K562 (cell line): ENCODE results near the gene COL8A2. TPM values are rescaled to one million over a fixed set of nuclear protein-coding genes. Genes with fewer than 3 reads are reported as not detected.

Experiments used
- CCNT2 ChIP-seq: IDR thresholded peaks from 2 replicates; pipeline ENCODE4 v1.6.1; 2011; ENCODE audit warnings: borderline replicate concordance, low read depth, mild to moderate bottlenecking, moderate library complexity, mixed read lengths, low read length; ENCODE audit not compliant: insufficient read length; ENCODE audit errors: extremely low read depth
- ERF ChIP-seq: fragments of 450-650 bp; formaldehyde crosslinking; IDR thresholded peaks from 2 replicates; pipeline ENCODE4 v1.4.0; 2020; ENCODE audit warnings: mild to moderate bottlenecking, mixed read lengths
- FUS ChIP-seq: fragments of 200-400 bp; formaldehyde crosslinking; optimal IDR thresholded peaks from 2 replicates; pipeline ENCODE3; 2017; ENCODE audit warnings: low read depth, low read length
- GTF2E2 ChIP-seq: fragments of 200-800 bp; sonication (Bioruptor generic); IDR thresholded peaks from 2 replicates; pipeline ENCODE4 v1.6.1; 2016; ENCODE audit warnings: missing genetic modification characterization, missing compliant biosample characterization
- HMG20A ChIP-seq: fragments of 450-650 bp; formaldehyde crosslinking; conservative IDR thresholded peaks from 2 replicates; pipeline ENCODE4 v1.4.0; 2020; ENCODE audit warnings: mild to moderate bottlenecking, mixed read lengths
- MTA3 ChIP-seq: fragments of 450-650 bp; formaldehyde crosslinking; IDR thresholded peaks from 2 replicates; pipeline ENCODE4 v1.6.1; 2017; ENCODE audit warnings: mild to moderate bottlenecking, borderline replicate concordance
- NR2C2 ChIP-seq, 2 experiments: fragments of 200-800 bp in 1 of 2; sonication (Bioruptor generic) in 1 of 2; sonication (generic) in 1 of 2; formaldehyde crosslinking in 1 of 2; IDR thresholded peaks; 2 replicates each; pipeline versions ENCODE4 v1.6.1 to v1.8.0; 2016 to 2022; ENCODE audit warnings: mild to moderate bottlenecking in 1 of 2, missing compliant biosample characterization in 1 of 2, missing genetic modification characterization in 1 of 2, missing genetic modification reagents in 1 of 2
- RBM34 ChIP-seq: fragments of 200-400 bp; formaldehyde crosslinking; IDR thresholded peaks from 2 replicates; pipeline ENCODE4 v1.6.1; 2018; ENCODE audit warnings: low read length, borderline replicate concordance; ENCODE audit not compliant: insufficient read depth
- SMARCA4 ChIP-seq: fragments of 450-650 bp; IDR thresholded peaks from 2 replicates; pipeline ENCODE4 v1.6.1; 2016
- polyA plus RNA-seq, 8 experiments: library from polyadenylated mRNA; depleted of rRNA in 4 of 8; stranded (reverse) in 5 of 8; unstranded in 3 of 8; fragments of >200 nt; fragmentation: Nextera tagmentation in 2 of 8; fragmentation: Illumina TruSeq in 1 of 8; extraction: Ambion mirVana in 2 of 8; extraction: Trizol in 1 of 8; gene quantifications; 2 replicates each; pipeline versions ENCODE4 v1.2.1 to v1.2.3, GENCODE V29; 2011 to 2014; ENCODE audit warnings: inconsistent platforms in 1 of 8, missing spikeins in 1 of 8
- total RNA-seq, 7 experiments: library from RNA; depleted of rRNA in 6 of 7; stranded (reverse); fragments of >200 nt in 6 of 7; fragmentation: Illumina TruSeq in 2 of 7; extraction: Trizol in 2 of 7; gene quantifications; 2 replicates each; pipeline versions ENCODE4 v1.2.1 to v1.2.3, GENCODE V29; 2011 to 2021; ENCODE audit warnings: low replicate concordance in 1 of 7
- TF ChIP-seq, protein P1 (sequence below): fragments of 200-400 bp; formaldehyde crosslinking; IDR thresholded peaks from 2 replicates; pipeline ENCODE4 v1.6.1; 2017; ENCODE audit warnings: mild to moderate bottlenecking, low read depth, low read length, moderate library complexity
- TF ChIP-seq, protein P2 (sequence below): fragments of 200-800 bp; sonication (Bioruptor generic); IDR thresholded peaks from 2 replicates; pipeline ENCODE4 v1.6.1; 2017; ENCODE audit warnings: missing genetic modification characterization, missing compliant biosample characterization
- TF ChIP-seq, protein P3 (sequence below): fragments of 250-450 bp; sonication (Bioruptor Pico); IDR thresholded peaks from 2 replicates; pipeline ENCODE4 v1.9.0; 2021; ENCODE audit warnings: mild to moderate bottlenecking, inconsistent platforms
- TF ChIP-seq, protein P4 (sequence below): fragments of 450-650 bp; IDR thresholded peaks from 2 replicates; pipeline ENCODE4 v1.6.1; 2017; ENCODE audit warnings: mild to moderate bottlenecking, moderate library complexity
- TF ChIP-seq, protein P5 (sequence below): IDR thresholded peaks from 2 replicates; pipeline ENCODE4 v1.6.1; 2011; ENCODE audit not compliant: insufficient read length; ENCODE audit errors: extremely low read depth
- TF ChIP-seq, protein P6 (sequence below): conservative IDR thresholded peaks from 2 replicates; pipeline ENCODE4 v1.6.1; 2011; ENCODE audit warnings: low read depth, mild to moderate bottlenecking, low read length; ENCODE audit not compliant: control insufficient read depth

COL8A2 gene
- total and polyA plus RNA-seq, 9 of the 15 experiments (the other 6 are each of a cell fraction or from before 2014, with no cell fraction given), result 0.03 to 0.14 (median 0.04) TPM; not detected in 5

DNA sequence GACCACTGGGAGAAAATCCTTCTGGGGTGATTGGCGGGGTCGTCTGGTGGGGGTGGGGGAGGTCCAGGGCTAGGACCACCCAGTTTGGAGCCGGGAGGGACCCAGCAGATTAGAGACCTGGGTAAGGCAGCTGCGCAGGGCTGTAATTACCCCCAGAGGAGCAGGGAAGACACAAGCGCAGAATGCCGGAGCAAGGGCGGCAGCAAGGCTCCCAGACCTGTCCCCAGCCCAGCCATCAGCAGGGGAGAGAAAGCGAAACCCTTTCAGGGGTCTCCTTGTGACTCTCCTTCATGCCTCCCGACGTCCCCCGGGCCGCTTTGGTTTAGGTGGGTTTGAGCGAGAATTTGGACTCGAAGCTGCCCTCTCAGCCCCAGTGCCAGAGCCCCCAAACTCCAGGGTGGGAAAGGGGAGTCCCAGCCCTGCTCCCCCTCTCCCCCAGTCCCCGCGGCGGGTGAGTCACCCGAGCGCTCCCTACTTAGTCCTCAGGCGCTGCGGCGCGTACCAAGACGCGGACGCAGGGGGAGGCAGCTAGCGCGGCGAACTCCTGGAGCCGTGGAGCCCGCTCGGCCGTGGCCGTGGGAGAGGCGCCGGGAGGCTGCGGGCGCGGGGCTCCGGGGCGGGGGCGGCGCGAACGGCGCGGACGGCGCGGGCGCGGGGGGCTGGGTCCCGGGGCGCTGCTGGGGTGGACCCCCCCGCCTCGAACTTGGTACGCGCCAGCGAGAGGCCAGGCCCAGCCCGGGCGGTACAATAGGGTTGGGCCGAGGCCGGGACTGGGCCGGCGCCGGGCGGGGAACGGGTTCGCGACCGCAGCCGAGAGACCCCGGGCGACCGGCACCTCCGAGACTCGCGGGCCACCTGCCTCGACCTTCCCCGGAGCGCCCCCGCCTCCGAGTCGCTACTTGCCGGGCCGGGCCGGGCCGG, 30.6 kb upstream of the COL8A2 start, which contains the start of gene MAP7D1 (continued):
- TF ChIP-seq, protein P1, sequence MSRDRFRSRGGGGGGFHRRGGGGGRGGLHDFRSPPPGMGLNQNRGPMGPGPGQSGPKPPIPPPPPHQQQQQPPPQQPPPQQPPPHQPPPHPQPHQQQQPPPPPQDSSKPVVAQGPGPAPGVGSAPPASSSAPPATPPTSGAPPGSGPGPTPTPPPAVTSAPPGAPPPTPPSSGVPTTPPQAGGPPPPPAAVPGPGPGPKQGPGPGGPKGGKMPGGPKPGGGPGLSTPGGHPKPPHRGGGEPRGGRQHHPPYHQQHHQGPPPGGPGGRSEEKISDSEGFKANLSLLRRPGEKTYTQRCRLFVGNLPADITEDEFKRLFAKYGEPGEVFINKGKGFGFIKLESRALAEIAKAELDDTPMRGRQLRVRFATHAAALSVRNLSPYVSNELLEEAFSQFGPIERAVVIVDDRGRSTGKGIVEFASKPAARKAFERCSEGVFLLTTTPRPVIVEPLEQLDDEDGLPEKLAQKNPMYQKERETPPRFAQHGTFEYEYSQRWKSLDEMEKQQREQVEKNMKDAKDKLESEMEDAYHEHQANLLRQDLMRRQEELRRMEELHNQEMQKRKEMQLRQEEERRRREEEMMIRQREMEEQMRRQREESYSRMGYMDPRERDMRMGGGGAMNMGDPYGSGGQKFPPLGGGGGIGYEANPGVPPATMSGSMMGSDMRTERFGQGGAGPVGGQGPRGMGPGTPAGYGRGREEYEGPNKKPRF, result no peak
- TF ChIP-seq GTF2E2 (tag) (peak; percentile 44; the same call in 1 of the 2 replicates), NR2C2 (CRISPR knock-in tag; IDR thresholded peaks at IDR 0.05) (no peak), NR2C2 (tag; IDR thresholded peaks at IDR 0.05) (peak; percentile 61), SMARCA4 (peak; percentile 88), RBM34 (no peak), HMG20A (CRISPR knock-in tag) (no peak), FUS (no peak), MTA3 (no peak), ERF (CRISPR knock-in tag) (peak; percentile 51; the same call in 1 of the 2 replicates), CCNT2 (no peak)
- TF ChIP-seq, protein P2, sequence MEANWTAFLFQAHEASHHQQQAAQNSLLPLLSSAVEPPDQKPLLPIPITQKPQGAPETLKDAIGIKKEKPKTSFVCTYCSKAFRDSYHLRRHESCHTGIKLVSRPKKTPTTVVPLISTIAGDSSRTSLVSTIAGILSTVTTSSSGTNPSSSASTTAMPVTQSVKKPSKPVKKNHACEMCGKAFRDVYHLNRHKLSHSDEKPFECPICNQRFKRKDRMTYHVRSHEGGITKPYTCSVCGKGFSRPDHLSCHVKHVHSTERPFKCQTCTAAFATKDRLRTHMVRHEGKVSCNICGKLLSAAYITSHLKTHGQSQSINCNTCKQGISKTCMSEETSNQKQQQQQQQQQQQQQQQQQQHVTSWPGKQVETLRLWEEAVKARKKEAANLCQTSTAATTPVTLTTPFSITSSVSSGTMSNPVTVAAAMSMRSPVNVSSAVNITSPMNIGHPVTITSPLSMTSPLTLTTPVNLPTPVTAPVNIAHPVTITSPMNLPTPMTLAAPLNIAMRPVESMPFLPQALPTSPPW (CRISPR knock-in tag), result peak; percentile 94
- TF ChIP-seq, protein P3, sequence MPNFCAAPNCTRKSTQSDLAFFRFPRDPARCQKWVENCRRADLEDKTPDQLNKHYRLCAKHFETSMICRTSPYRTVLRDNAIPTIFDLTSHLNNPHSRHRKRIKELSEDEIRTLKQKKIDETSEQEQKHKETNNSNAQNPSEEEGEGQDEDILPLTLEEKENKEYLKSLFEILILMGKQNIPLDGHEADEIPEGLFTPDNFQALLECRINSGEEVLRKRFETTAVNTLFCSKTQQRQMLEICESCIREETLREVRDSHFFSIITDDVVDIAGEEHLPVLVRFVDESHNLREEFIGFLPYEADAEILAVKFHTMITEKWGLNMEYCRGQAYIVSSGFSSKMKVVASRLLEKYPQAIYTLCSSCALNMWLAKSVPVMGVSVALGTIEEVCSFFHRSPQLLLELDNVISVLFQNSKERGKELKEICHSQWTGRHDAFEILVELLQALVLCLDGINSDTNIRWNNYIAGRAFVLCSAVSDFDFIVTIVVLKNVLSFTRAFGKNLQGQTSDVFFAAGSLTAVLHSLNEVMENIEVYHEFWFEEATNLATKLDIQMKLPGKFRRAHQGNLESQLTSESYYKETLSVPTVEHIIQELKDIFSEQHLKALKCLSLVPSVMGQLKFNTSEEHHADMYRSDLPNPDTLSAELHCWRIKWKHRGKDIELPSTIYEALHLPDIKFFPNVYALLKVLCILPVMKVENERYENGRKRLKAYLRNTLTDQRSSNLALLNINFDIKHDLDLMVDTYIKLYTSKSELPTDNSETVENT (CRISPR knock-in tag), result peak; percentile 85
- TF ChIP-seq, protein P4, sequence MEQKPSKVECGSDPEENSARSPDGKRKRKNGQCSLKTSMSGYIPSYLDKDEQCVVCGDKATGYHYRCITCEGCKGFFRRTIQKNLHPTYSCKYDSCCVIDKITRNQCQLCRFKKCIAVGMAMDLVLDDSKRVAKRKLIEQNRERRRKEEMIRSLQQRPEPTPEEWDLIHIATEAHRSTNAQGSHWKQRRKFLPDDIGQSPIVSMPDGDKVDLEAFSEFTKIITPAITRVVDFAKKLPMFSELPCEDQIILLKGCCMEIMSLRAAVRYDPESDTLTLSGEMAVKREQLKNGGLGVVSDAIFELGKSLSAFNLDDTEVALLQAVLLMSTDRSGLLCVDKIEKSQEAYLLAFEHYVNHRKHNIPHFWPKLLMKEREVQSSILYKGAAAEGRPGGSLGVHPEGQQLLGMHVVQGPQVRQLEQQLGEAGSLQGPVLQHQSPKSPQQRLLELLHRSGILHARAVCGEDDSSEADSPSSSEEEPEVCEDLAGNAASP, result no peak
- TF ChIP-seq, protein P5, sequence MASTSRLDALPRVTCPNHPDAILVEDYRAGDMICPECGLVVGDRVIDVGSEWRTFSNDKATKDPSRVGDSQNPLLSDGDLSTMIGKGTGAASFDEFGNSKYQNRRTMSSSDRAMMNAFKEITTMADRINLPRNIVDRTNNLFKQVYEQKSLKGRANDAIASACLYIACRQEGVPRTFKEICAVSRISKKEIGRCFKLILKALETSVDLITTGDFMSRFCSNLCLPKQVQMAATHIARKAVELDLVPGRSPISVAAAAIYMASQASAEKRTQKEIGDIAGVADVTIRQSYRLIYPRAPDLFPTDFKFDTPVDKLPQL, result no peak
- TF ChIP-seq, protein P6, sequence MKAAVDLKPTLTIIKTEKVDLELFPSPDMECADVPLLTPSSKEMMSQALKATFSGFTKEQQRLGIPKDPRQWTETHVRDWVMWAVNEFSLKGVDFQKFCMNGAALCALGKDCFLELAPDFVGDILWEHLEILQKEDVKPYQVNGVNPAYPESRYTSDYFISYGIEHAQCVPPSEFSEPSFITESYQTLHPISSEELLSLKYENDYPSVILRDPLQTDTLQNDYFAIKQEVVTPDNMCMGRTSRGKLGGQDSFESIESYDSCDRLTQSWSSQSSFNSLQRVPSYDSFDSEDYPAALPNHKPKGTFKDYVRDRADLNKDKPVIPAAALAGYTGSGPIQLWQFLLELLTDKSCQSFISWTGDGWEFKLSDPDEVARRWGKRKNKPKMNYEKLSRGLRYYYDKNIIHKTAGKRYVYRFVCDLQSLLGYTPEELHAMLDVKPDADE, result peak; percentile 18; the same call in 1 of the 2 replicates
